ENCODE data around the gene IGFL1. TPM values are rescaled to one million over a fixed set of nuclear protein-coding genes. Genes with fewer than 3 reads are reported as not detected.

IGFL1 gene
- total and polyA plus RNA-seq, 11 donors = not detected

DNA sequence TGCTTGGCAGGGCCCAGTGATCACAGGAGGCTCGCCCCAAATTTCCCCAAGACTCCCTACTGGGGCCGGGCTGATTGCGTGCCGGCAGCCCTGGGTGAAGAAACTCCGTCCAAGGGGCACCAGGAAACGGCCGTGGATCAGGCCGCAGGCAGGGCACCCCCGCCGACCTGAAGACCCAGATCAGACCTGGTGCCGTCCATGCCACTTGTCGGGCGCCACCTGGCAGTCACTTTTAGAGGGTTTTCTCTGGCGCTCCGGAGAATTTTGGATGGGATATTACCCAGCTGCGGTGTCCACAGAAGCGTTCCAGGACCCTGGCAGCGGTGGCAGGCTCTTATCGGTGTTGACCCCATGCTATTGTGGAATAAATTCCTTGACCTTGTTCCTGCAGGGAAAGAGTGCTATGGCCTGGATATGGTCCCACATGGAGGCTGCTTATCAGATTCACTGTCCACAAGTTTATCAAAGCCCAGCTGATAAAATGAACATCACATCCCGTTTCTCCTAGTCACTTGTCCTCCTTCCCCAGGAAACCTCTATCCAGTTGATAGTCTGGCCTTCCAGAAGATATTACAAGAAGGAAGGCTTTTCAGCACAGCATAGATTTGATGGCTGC, 43.3 kb upstream of the IGFL1 start:
- TF ChIP-seq, protein P1, sequence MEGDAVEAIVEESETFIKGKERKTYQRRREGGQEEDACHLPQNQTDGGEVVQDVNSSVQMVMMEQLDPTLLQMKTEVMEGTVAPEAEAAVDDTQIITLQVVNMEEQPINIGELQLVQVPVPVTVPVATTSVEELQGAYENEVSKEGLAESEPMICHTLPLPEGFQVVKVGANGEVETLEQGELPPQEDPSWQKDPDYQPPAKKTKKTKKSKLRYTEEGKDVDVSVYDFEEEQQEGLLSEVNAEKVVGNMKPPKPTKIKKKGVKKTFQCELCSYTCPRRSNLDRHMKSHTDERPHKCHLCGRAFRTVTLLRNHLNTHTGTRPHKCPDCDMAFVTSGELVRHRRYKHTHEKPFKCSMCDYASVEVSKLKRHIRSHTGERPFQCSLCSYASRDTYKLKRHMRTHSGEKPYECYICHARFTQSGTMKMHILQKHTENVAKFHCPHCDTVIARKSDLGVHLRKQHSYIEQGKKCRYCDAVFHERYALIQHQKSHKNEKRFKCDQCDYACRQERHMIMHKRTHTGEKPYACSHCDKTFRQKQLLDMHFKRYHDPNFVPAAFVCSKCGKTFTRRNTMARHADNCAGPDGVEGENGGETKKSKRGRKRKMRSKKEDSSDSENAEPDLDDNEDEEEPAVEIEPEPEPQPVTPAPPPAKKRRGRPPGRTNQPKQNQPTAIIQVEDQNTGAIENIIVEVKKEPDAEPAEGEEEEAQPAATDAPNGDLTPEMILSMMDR (IDR thresholded peaks at IDR 0.05) = no peak
- TF ChIP-seq POLR2A (IDR thresholded peaks at IDR 0.05) = no peak
- ATAC-seq (no peak), DNase-seq (no peak)
- 50 to 65% (median 54%) methylated on average over 19 to 20 of the region's 20 CpGs for WGBS, 4 donors
- intact Hi-C loops (cut with DNase I) = loop anchor here in 6 of 10 donors (5.0 kb wide), 3 partner anchors 104 to 159 kb away; no protein-coding TSS in a partner anchor
- peaks cover 0 to 47% (median 13%) of the 10 kb centered on the region in 9 donors for H3K27me3 ChIP-seq
- no peaks in the 10 kb centered on the region for H3K9me3 ChIP-seq
- H3K4me3 ChIP-seq = no peak overlapping the region
- no peaks in the 10 kb centered on the region for H3K4me1 ChIP-seq
- no peaks in the 10 kb centered on the region for H3K36me3 ChIP-seq
- H3K27ac ChIP-seq = no peak overlapping the region

DNA sequence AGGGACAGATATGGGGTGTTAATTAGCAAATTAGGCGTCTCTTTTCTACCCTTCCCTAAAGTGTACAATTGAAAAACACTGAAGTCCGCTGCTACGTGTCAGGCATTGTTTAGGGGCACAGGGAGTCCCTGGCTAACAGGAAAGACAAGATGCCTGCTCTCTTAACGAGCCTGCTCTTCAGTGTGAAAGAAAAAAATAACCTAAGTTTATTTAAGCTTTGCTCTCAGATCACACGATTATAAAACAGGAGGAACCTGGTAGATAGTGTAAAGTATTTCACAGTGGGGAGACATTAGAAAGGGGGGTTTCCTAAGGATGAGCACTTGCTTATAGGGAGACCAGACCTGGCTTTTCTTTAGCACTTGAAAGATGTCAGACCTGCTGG, 42.8 kb upstream of the IGFL1 start:
- Histone ChIP-seq H3K4me3 (no peak overlapping the region), H3K9me3 (no peaks in the 10 kb centered on the region), H3K36me3 (no peaks in the 10 kb centered on the region), H3K4me1 (no peaks in the 10 kb centered on the region), H3K27ac (no peak overlapping the region), H3K27me3 (peaks cover 0 to 48% (median 13%) of the 10 kb centered on the region in 9 donors)
- intact Hi-C loops (cut with DNase I) = loop anchor here in 6 of 10 donors (5.0 kb wide), 3 partner anchors 104 to 159 kb away; no protein-coding TSS in a partner anchor
- DNase-seq = no peak
- no peak for TF ChIP-seq POLR2A (IDR thresholded peaks at IDR 0.05)
- TF ChIP-seq, protein P1 (IDR thresholded peaks at IDR 0.05) = no peak
- 11 to 30% (median 15%) methylated on average over 5 of the region's 5 CpGs for WGBS, 4 donors
- no peak for ATAC-seq

DNA sequence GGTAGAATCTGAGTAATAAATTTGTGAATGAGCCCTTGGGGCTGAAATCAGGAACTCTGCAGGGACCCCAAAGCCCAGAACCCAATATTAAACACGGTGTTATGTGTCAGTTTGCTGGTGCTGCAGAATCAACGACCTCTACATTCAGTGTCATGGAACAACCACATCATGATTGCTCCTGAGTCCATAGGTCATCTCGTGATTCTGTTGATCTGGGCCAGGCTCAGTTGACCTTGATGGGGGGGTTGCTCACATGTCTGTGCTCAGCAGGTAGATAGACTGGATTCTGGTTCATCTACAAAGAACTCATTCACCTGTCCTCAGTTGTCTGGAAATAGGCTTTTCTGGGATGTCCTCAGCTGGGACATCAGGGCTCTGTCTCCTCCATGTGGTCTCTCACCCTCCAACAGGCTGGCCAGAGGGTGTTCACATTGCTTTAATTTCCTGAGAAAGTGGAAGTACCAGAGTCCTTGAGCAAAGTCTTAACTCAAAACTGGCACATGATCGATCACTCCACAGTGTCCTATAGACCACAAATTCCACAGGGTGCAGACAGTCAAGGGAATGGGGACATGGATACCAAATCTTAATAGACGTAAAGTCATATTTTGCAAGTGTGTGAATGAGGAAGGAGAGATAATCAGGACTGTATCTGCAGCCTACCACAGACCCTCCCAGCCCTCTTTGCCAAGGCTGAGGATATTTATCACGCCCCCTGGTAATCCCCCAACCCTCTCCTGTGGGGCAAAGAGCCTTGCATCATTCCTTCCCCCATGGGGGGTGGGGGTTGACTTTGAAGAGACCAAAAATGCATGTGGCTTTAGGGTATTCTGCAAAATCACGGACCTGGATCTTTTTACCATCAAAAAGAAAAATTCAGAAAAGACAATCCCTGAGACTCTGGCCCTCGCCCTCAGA, 39.3 kb upstream of the IGFL1 start:
- Histone ChIP-seq H3K27ac (no peak overlapping the region), H3K4me1 (peaks cover 0 to 18% (median 0%) of the 10 kb centered on the region in 12 donors), H3K9me3 (no peaks in the 10 kb centered on the region), H3K36me3 (no peaks in the 10 kb centered on the region), H3K4me3 (no peak overlapping the region), H3K27me3 (peaks cover 0 to 64% (median 13%) of the 10 kb centered on the region in 9 donors)
- DNase-seq (no peak), ATAC-seq (no peak)
- 60 to 76% (median 64%) methylated on average over 8 of the region's 8 CpGs for WGBS, 4 donors
- intact Hi-C loops (cut with DNase I) = loop anchor here (1.0 to 5.0 kb wide), 7 partner anchors 107 to 163 kb away; no protein-coding TSS in a partner anchor
- TF ChIP-seq, protein P1 (IDR thresholded peaks at IDR 0.05) = no peak
- TF ChIP-seq POLR2A (IDR thresholded peaks at IDR 0.05) = no peak

DNA sequence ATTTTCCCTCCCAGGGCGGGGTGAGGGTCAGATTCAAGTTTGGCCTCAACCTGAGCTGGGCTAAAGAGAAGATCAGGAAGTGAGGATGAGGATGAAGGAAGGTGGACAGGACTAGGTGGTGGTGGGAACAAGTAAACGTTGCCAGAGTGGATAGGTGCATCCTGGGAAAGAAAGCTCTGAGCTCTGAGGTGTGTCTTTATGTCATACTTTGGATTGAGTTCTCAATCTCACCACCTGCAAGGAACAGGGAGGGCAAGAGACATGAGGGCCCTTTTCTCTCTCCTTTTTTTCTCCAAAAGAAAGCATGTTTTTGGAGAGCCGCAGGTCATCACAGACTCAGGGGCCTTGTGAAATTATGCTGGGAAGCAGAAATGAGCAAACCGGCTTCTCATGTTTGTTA, 38.2 kb upstream of the IGFL1 start:
- ATAC-seq (no peak), DNase-seq (no peak)
- H3K4me1 ChIP-seq = peaks cover 0 to 18% (median 0%) of the 10 kb centered on the region in 12 donors
- H3K4me3 ChIP-seq = no peak overlapping the region
- H3K27ac ChIP-seq = no peak overlapping the region
- no peak for TF ChIP-seq POLR2A (IDR thresholded peaks at IDR 0.05)
- no peaks in the 10 kb centered on the region for H3K9me3 ChIP-seq
- H3K27me3 ChIP-seq = peaks cover 0 to 56% (median 13%) of the 10 kb centered on the region in 9 donors
- intact Hi-C loops (cut with DNase I) = loop anchor here in 2 of 10 donors (2.0 to 5.0 kb wide), 2 partner anchors 109 to 164 kb away; no protein-coding TSS in a partner anchor
- WGBS, 4 donors = 66 to 79% (median 77%) methylated on average over 4 of the region's 4 CpGs
- no peaks in the 10 kb centered on the region for H3K36me3 ChIP-seq

Data from heart left ventricle (tissue), 16 donors.